ENCODE data around the gene OSBPL8. TPM values are rescaled to one million over a fixed set of nuclear protein-coding genes. Genes with fewer than 3 reads are reported as not detected.

The OSBPL8 gene
- total RNA-seq, 1 donor from 2014 or later = 118 TPM

DNA sequence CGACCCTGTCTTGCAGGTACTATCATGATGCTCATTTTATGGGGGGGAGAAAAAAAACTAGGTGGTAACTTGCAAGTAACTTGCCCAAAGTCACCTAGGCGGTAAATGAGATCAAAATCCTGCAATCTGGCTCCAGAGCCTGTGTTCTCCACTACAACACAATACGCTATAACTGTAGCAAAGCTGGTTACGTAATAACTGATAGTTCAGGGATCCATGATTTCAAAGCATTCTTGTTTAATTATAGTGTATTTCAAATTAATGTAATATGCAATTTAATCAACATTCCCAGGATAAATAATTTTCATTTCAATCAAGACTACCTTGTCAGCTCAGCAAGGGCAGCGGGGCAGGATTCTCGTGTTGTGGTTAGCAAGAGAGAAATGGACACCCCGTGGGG is 243.1 kb downstream of the OSBPL8 start:
- intact Hi-C loops (cut with micrococcal nuclease) = no loop called here

DNA sequence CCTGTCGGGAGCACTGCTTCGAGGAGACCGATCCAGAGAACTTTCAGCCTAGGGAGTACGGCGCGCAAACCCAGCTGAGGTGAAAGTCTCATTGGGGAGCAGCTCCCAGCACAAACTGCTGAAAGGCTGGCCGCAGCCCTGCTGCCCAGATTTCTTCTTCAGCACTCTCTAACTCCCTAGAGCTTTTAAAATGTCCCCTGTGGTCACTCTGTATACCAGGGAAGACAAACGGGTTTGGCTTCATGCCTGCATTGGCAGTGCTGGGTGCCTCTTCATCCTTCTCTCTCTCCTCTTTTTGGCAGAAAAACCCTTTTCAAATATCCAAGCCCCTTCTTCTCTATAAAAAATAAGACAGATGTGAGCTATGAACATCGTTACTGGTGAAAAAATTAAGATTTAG is 246.3 kb downstream of the OSBPL8 start:
- intact Hi-C loops (cut with micrococcal nuclease) = no loop called here

DNA sequence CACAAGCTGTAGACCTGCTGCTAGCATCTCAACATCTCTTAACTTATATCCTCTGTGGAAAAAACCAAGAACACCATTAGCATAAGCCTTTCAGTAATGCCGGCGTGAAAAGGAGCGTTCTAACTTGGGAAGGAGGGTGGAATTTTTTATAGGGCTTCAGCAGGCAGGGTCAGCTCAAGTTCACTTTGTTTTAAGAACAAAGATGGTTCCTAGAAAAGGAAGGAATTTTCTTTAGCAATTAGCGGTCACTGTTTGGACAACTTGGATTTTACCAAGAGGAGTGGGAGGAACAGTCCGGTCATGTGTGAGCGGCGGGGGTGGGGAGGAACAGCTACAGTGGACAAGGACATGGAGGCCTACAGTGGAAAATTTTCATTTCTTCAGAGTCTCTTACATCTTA is 247.3 kb downstream of the OSBPL8 start:
- intact Hi-C loops (cut with micrococcal nuclease) = no loop called here

DNA sequence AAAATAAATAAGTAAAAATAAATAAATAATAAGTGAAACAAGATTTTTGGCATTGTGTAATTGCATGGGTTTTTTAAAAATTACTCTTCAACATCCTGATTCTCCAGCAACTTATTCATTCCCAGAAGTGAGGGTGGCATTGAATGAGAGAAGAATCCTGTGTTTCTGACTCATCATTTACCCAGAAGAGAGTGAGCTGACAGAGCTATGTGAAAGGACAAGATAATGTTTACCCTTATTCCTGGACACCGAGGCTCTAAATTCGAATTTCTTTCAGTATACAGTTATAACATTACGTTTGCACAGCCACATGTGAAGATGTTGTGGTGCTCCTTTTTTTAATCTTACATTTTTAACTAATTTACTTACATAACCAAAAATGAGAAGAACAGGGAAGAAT is 247.8 kb downstream of the OSBPL8 start:
- intact Hi-C loops (cut with micrococcal nuclease) = no loop called here

DNA sequence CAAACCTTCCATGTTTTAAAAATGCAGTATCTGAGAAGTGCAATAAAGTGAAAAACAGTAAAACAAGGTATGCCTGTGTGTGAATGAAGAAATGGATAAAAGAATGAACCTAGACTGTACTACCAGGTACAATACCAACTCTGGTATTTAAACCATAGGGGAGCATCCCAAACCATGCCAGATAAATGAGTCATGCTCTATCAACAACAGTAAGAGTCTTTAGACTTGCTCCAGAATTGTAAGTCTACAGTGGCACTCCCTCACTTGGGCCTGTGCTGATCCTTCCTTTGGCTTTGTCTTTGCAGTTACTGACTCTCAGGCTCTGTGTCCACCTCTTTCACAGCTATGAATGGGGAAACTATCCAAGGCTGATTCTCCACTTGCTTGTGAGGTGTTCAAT is 249.5 kb downstream of the OSBPL8 start:
- intact Hi-C loops (cut with micrococcal nuclease) = no loop called here

DNA sequence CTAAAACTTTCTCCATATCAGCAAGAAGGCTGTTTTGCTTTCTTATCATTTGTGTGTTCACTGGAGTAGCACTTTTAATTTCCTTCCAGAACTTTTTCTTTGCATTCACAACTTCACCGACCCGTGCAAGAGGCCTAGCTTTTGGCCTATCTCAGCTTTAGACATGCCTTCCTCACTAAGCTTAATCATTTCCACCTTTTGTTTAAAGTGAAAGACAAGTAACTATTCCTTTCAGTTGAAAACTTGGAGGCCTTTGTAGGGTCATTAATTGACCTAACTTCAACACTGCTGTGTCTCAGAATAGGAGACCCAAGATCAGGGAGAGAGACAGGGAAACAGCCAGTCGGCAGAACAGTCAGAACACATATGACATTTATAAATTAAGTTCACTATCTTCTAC is 250.7 kb downstream of the OSBPL8 start:
- intact Hi-C loops (cut with micrococcal nuclease) = no loop called here

DNA sequence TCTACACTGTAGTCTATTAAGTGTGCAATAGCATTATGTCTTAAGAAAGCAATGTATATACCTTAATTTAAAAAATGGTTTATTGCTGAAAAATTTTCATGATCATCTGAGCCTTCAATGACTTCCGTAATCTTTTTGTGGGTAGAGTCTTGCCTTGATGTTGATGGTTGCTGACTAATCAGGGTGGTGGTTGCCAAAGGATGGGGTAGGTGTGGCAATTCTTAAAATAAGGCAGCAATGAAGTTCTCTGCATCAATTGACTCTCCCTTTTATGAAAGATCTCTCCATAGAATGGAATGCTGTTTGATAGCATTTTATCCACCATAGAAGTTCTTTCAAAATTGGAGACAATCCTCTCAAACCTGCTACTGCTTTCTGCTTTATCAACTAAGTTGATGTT is 252.5 kb downstream of the OSBPL8 start:
- intact Hi-C loops (cut with micrococcal nuclease) = no loop called here

DNA sequence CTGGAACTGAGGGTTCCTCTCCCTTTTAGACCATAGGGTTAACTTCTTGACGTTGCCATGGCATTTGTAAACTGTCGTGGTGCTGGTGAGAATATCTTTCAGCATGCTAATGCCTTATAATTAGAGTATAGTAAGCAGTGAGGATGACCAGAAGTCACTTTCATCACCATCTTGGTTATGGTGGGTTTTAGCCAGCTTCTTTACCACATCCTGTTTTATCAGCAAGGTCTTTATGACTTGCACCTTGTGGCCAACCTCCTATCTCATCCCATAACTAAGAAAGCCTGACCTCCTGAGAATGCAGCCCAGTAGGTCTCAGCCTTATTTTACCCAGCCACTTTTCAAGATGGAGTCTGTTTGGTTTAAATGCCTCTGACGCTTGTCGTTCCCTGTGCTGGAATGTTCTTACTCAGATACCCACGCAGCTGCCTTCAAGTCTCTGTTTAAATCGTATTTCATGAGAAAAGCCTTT is 255.5 kb downstream of the OSBPL8 start:
- intact Hi-C loops (cut with micrococcal nuclease) = no loop called here

DNA sequence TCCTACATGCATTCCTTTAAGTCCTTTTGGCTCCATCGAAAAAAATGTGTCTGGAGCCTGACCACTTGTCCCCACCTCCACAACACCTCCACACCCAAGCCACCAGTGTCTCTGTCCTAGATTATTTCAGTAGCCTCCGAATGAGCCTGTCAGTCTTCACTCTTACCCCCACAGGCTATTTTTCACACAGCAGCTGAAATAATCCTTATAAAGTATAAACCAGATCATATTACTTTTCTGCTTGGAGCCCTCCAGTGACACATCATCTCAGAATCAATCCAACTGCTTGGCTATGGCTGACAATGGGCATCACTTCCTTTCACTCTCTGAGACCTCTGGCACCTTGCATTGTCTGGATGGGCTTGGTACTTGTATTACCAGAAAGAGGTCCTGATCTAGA is 256.2 kb downstream of the OSBPL8 start:
- intact Hi-C loops (cut with micrococcal nuclease) = no loop called here

Other genes with a start within 250 kb of the OSBPL8 start
- 3.3 and 3.7 TPM in 2 replicates for gene BBS10, start 211.4 kb downstream of the OSBPL8 start, total RNA-seq
- 26.9 and 28.5 TPM in 2 replicates for gene ZDHHC17, start 204.3 kb upstream of the OSBPL8 start, total RNA-seq